Stimulated activated CD8-positive, alpha-beta memory T cell treated with anti-CD3 and anti-CD28 coated beads, Interleukin-12 subunit alpha, Interleukin-12 subunit beta, amount 100 ng/mL, for 1 hour (primary cell): Measurements from ENCODE around the gene FOXP4.

ENCODE experiments used
- DNase-seq: peaks from one replicate; pipeline ENCODE4 v3.0.0-alpha.2; 2020; ENCODE audit warnings: low read depth

Gene FOXP4

GRCh38 chr6:41565701-41566100, 19.5 kb downstream of the FOXP4 start:
- no peak for DNase-seq

GRCh38 chr6:41566961-41567360, 20.8 kb downstream of the FOXP4 start:
- no peak for DNase-seq

GRCh38 chr6:41567684-41568083, 21.5 kb downstream of the FOXP4 start:
- no peak for DNase-seq

- DNase-seq: no peak
These were observed 22.0 kb downstream of the FOXP4 start for GRCh38 chr6:41568202-41568584.

GRCh38 chr6:41568585-41569384, 22.6 kb downstream of the FOXP4 start:
- DNase-seq: no peak

- DNase-seq: no peak
These were observed 24.1 kb downstream of the FOXP4 start for GRCh38 chr6:41570259-41570615.

- DNase-seq: no peak
These were observed 25.0 kb downstream of the FOXP4 start for GRCh38 chr6:41571021-41571780.

GRCh38 chr6:41572613-41573012, 26.4 kb downstream of the FOXP4 start:
- no peak for DNase-seq

- no peak for DNase-seq
These were observed 27.1 kb downstream of the FOXP4 start for GRCh38 chr6:41573276-41573675.

GRCh38 chr6:41573985-41574384, 27.8 kb downstream of the FOXP4 start:
- no peak for DNase-seq

GRCh38 chr6:41575598-41575997, 29.4 kb downstream of the FOXP4 start:
- no peak for DNase-seq

GRCh38 chr6:41576667-41577066, 30.5 kb downstream of the FOXP4 start:
- no peak for DNase-seq

- no peak for DNase-seq
These were observed 31.4 kb downstream of the FOXP4 start for GRCh38 chr6:41577356-41578216.

- no peak for DNase-seq
These were observed 32.3 kb downstream of the FOXP4 start for GRCh38 chr6:41578217-41579087.

GRCh38 chr6:41579088-41579610, 33.0 kb downstream of the FOXP4 start:
- DNase-seq: no peak

GRCh38 chr6:41580690-41581089, 34.5 kb downstream of the FOXP4 start:
- DNase-seq: no peak

GRCh38 chr6:41581381-41581991, 35.3 kb downstream of the FOXP4 start:
- DNase-seq: no peak

GRCh38 chr6:41582540-41582939, 36.4 kb downstream of the FOXP4 start:
- DNase-seq: no peak

GRCh38 chr6:41583565-41583964, 37.4 kb downstream of the FOXP4 start:
- DNase-seq: no peak

- DNase-seq: no peak
These were observed 38.0 kb downstream of the FOXP4 start for GRCh38 chr6:41584205-41584604.

- DNase-seq: no peak
These were observed 38.6 kb downstream of the FOXP4 start for GRCh38 chr6:41584668-41585205.
